HG03108 (cell line): Measurements from ENCODE around the gene ADGRG1.
"Not testable (repeated sequence)": the region's sequence is repeated elsewhere in the genome, so short reads cannot be mapped to it uniquely, and the experiment has no call there.

Experiments used
- ATAC-seq: cut with Tn5 transposase; IDR thresholded peaks from one replicate; pipeline ENCODE4 v1.9.1; 2021; ENCODE audit warnings: moderate library complexity; ENCODE audit not compliant: unreplicated experiment

Gene ADGRG1

GRCh38 chr16:57695680-57696069 lies 67.2 kb downstream of the ADGRG1 start:
- ATAC-seq: no peak

- ATAC-seq: no peak
Measured at GRCh38 chr16:57696240-57696639, 67.8 kb downstream of the ADGRG1 start.

DNA sequence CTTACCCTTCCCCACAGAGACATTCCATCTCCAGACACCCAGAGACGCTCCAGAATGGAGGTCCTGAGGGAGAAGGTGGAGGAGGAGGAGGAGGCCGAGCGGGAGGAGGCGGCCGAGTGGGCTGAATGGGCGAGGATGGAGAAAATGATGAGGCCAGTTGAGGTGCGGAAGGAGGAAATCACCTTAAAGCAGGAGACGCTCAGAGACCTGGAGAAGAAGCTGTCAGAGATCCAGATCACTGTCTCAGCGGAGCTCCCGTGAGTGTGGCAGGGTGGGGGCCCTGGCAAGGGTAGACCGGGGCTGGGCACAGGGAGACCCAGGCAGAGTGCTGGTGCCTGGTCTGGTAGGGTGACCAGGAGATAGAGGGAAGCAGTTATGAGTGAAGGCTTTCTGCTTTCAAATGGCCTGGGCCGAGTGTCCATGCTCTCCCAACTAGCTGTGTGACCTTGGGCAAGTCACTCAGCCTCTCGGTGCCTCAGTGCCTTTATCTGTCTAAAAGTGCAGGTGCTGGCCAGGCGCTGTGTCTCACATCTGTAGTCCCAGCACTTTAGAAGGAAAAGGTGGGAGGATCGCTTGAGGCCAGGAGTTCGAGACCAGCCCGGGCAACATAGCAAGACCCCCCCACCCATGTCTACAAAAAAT lies 69.6 kb downstream of the ADGRG1 start:
- no peak for ATAC-seq

GRCh38 chr16:57698812-57699405 lies 70.5 kb downstream of the ADGRG1 start:
- ATAC-seq: no peak

- no peak for ATAC-seq
Measured at GRCh38 chr16:57699481-57699880, 71.1 kb downstream of the ADGRG1 start.

GRCh38 chr16:57699899-57700298 lies 71.5 kb downstream of the ADGRG1 start:
- ATAC-seq: no peak

DNA sequence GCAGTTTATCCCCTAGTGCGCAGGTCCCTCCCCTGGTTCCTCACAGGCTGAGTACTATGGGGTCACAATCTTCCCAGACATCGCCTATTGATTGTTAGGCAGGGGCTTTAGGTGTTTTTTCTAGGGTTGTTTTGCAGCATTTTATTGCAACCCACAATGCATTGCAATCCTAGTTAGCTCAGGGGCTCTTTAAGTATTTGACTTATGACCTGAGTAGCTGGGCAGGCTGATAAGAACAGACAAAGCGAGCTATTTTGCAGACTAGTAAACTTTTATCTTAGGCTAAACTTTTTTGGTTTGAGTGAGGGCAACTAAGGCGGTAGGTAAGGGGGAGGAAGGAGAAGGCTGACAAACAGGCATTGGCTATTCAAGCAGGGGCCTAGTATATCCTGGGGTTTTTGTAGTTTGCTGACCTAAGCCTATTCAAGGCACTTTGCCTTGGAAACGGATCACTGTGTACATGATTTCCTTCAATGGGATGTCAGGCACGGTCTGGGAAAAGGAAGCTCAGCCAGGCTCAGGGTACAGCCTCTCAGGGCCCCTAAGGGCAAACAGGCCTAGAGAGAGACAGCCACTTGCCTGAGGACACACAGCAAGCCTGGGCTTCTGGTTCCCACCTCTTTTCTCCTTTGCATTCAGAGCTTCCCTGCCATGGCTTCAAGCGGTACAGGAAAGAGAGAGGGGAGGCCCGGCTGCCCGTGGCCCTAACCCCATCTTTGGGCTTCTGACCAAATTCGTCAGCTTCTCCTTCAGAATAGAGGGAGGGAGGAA lies 72.5 kb downstream of the ADGRG1 start:
- no peak for ATAC-seq

- no peak for ATAC-seq
Measured at GRCh38 chr16:57701759-57702371, 73.4 kb downstream of the ADGRG1 start.

GRCh38 chr16:57703416-57704010 lies 75.1 kb downstream of the ADGRG1 start:
- no peak for ATAC-seq

GRCh38 chr16:57704011-57704904 lies 75.8 kb downstream of the ADGRG1 start:
- ATAC-seq: no peak

- ATAC-seq: no peak
Measured at GRCh38 chr16:57704905-57705852, 76.7 kb downstream of the ADGRG1 start.

- no peak for ATAC-seq
Measured at GRCh38 chr16:57706717-57707116, 78.3 kb downstream of the ADGRG1 start.

- no peak for ATAC-seq
Measured at GRCh38 chr16:57707331-57707730, 78.9 kb downstream of the ADGRG1 start.

DNA sequence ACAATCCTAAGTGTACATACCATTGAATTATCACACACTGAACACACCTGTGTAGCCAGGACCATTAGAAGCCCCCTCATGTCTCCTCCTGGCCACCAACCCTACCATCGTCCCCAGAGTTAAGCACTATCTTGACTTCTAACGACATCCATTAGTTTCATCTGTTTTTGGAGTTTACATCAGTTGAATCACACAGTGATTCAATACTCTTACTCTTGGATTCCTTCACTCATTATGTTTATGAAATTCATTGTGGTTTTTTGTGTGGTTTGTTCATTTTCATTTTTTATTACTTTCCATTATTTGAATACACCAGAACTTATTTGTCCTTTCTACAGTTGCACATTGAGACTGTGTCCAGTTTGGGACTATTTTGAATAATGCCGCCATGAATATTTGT lies 79.7 kb downstream of the ADGRG1 start:
- ATAC-seq: no peak

GRCh38 chr16:57709663-57710062 lies 81.2 kb downstream of the ADGRG1 start:
- no peak for ATAC-seq

DNA sequence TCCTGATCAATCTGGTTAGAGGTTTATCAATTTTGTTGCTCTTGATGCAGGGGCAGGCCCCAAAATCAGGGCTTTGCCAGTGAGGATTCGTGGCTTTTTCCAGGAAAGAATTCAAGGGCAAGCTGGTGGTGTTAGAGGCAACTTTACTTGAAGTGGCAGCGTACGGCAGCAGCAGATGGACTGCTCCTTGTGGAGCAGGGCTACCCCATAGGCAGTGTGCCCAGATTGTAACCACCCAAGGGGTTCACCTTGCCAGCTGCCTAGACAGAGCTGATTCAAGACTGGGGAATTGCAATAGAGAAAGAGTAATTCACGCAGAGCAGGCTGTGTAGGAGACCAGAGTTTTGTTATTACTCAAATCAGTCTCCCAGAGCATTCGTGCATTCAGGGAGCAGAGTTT lies 82.9 kb downstream of the ADGRG1 start:
- no peak for ATAC-seq

DNA sequence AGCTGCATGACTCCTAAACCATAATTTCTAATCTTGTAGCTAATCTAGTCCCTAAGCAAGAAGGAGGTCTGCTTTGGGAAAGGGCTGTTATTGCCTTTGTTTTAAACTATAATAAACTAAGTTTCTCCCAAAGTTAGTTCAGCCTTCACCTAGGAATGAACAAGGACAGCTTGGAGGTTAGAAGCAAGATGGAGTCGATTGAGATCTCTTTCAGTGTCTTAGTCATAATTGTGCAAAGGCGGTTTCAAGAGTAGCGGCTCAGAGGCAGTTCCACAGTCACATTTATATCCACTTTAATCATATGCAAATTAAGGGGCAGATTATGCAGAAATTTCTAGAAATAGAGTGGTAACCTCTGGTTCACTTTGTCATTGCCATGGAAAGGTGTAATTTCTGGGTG lies 83.6 kb downstream of the ADGRG1 start:
- no peak for ATAC-seq

GRCh38 chr16:57712569-57712968 lies 84.1 kb downstream of the ADGRG1 start:
- not testable (repeated sequence) for ATAC-seq

DNA sequence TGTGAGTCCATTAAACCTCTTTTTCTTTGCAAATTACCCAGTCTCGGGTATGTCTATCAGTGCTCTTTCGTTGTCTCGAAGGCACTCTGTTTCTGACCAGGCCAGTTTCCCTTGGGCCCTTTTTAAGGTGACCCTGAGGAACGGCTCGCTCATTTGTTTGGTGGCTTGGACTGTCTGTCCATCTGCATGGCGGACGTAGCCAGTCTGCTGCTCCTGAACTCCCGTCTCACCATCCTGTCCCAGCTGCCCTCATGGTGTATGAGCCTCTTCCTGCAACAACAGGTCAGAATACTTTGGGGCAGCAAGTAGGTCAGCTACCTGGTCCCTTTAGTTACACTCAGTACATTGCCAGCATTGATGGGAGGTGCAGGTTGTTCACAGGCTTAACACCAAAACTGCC lies 85.2 kb downstream of the ADGRG1 start:
- ATAC-seq: no peak
